ENCODE measurements around the gene PPM1M. TPM values are rescaled to one million over a fixed set of nuclear protein-coding genes. Genes with fewer than 3 reads are reported as not detected.

PPM1M gene
- total and polyA plus RNA-seq, 2 donors from 2014 or later = 23.2 to 32.5 TPM

DNA sequence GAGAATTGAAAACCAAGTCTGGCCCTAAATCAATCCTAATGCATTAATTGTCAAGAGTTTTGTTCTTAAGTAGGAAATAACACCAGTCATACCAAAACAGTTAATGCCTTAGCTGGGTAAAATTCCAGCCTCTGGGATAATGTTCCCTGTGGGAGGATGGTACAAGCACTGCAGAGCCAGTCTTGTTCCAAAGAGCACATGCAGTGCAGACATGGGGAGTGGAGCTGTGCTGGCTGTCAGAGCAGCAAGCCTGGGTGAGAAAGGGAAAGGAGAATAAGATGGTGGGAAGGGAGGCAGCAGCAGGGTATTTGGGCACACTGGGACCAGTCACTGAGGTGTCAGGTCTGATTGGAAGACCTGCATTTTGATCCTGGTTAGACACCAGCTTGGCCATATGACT lies 35.5 kb upstream of the PPM1M start:
- H3K27ac ChIP-seq (ENCODE audit: low read depth in 2 of 2, low read length in 2 of 2) = no peak overlapping the region
- no peak for FAIRE-seq
- intact Hi-C loops (cut with DNase I) = no loop called here

GRCh38 chr3:52210550-52211046 lies 35.0 kb upstream of the PPM1M start:
- DNase-seq = no peak
- H3K27ac ChIP-seq (ENCODE audit: low read depth in 2 of 2, low read length in 2 of 2) = no peak overlapping the region
- no peaks in the 10 kb centered on the region for H3K27me3 ChIP-seq (ENCODE audit: control insufficient read depth, insufficient read depth, low read length)
- no peak for FAIRE-seq
- H3K9me3 ChIP-seq (ENCODE audit: control insufficient read depth in 2 of 3, insufficient read depth in 1 of 3, low read length in 3 of 3) = no peaks in the 10 kb centered on the region
- intact Hi-C loops (cut with DNase I) = no loop called here
- peaks cover 17 to 83% (median 71%) of the 10 kb centered on the region in 3 donors for H3K36me3 ChIP-seq (ENCODE audit: control insufficient read depth in 2 of 3, insufficient read depth in 3 of 3, low read length in 3 of 3)
- H3K9ac ChIP-seq (ENCODE audit: low read length in 3 of 3) = no peak overlapping the region
- no peaks in the 10 kb centered on the region for H3K4me1 ChIP-seq (ENCODE audit: control insufficient read depth in 2 of 3, insufficient read depth in 2 of 3, low read depth in 1 of 3, low read length in 3 of 3)
- no peak overlapping the region for H3K4me3 ChIP-seq (ENCODE audit: low read length in 3 of 3)
- TF ChIP-seq, protein P1, sequence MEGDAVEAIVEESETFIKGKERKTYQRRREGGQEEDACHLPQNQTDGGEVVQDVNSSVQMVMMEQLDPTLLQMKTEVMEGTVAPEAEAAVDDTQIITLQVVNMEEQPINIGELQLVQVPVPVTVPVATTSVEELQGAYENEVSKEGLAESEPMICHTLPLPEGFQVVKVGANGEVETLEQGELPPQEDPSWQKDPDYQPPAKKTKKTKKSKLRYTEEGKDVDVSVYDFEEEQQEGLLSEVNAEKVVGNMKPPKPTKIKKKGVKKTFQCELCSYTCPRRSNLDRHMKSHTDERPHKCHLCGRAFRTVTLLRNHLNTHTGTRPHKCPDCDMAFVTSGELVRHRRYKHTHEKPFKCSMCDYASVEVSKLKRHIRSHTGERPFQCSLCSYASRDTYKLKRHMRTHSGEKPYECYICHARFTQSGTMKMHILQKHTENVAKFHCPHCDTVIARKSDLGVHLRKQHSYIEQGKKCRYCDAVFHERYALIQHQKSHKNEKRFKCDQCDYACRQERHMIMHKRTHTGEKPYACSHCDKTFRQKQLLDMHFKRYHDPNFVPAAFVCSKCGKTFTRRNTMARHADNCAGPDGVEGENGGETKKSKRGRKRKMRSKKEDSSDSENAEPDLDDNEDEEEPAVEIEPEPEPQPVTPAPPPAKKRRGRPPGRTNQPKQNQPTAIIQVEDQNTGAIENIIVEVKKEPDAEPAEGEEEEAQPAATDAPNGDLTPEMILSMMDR (IDR thresholded peaks at IDR 0.05; ENCODE audit: borderline replicate concordance, extremely low read depth, insufficient read depth) = no peak

More for the DNA sequence above, 35.5 kb upstream of the PPM1M start:
- H3K27me3 ChIP-seq (ENCODE audit: control insufficient read depth, insufficient read depth, low read length) = no peaks in the 10 kb centered on the region
- no peaks in the 10 kb centered on the region for H3K9me3 ChIP-seq (ENCODE audit: control insufficient read depth in 2 of 3, insufficient read depth in 1 of 3, low read length in 3 of 3)
- no peaks in the 10 kb centered on the region for H3K4me1 ChIP-seq (ENCODE audit: control insufficient read depth in 2 of 3, insufficient read depth in 2 of 3, low read depth in 1 of 3, low read length in 3 of 3)
- TF ChIP-seq, protein P1 (IDR thresholded peaks at IDR 0.05; ENCODE audit: borderline replicate concordance, extremely low read depth, insufficient read depth) = no peak
- peaks cover 17 to 83% (median 73%) of the 10 kb centered on the region in 3 donors for H3K36me3 ChIP-seq (ENCODE audit: control insufficient read depth in 2 of 3, insufficient read depth in 3 of 3, low read length in 3 of 3)
- no peak overlapping the region for H3K9ac ChIP-seq (ENCODE audit: low read length in 3 of 3)
- no peak for DNase-seq
- H3K4me3 ChIP-seq (ENCODE audit: low read length in 3 of 3) = no peak overlapping the region

GRCh38 chr3:52211268-52211891 lies 34.2 kb upstream of the PPM1M start:
- Histone ChIP-seq H3K9me3 (ENCODE audit: control insufficient read depth in 2 of 3, insufficient read depth in 1 of 3, low read length in 3 of 3) (no peaks in the 10 kb centered on the region), H3K9ac (ENCODE audit: low read length in 3 of 3) (no peak overlapping the region), H3K36me3 (ENCODE audit: control insufficient read depth in 2 of 3, insufficient read depth in 3 of 3, low read length in 3 of 3) (peaks cover 17 to 77% (median 64%) of the 10 kb centered on the region in 3 donors), H3K4me3 (ENCODE audit: low read length in 3 of 3) (no peak overlapping the region), H3K4me1 (ENCODE audit: control insufficient read depth in 2 of 3, insufficient read depth in 2 of 3, low read depth in 1 of 3, low read length in 3 of 3) (peaks cover 0 to under 1% (median 0%) of the 10 kb centered on the region in 3 donors), H3K27ac (ENCODE audit: low read depth in 2 of 2, low read length in 2 of 2) (no peak overlapping the region), H3K27me3 (ENCODE audit: control insufficient read depth, insufficient read depth, low read length) (no peaks in the 10 kb centered on the region)
- no peak for DNase-seq
- no peak for FAIRE-seq
- TF ChIP-seq, protein P1 (IDR thresholded peaks at IDR 0.05; ENCODE audit: borderline replicate concordance, extremely low read depth, insufficient read depth) = no peak
- intact Hi-C loops (cut with DNase I) = no loop called here
